PC-9 (cell line): ENCODE measurements around the gene SYNPR.

ENCODE experiments used
- EZH2 ChIP-seq: fragments of 200-600 bp; sonication (generic); IDR thresholded peaks from 2 replicates; pipeline ENCODE4 v1.8.0; 2017; ENCODE audit warnings: antibody characterized with exemption, low read depth
- TF ChIP-seq, protein P1 (sequence below): fragments of 200-600 bp; sonication (generic); conservative IDR thresholded peaks from 2 replicates; pipeline ENCODE4 v1.6.1; 2017; ENCODE audit warnings: mixed run types, antibody characterized with exemption, mild to moderate bottlenecking, moderate library complexity

DNA sequence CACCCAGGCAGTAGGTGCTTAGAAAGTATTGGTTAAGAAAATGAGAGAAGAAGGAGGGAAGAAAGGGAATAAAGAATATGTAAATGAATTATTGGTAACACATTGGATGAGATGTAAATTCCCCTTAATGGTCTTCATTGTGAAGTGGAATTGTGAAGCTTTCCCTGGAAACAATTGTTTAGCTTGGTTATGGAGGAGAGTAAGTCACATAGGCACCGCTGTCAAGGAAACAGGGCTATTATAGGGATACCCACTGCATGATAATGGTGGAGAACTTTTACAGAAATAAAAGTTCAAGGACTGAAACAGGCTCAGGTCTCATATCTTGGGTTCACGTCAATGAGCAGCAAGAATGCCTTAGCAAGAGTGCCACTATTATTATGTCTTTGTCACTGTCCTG lies 9.5 kb downstream of the SYNPR start:
- TF ChIP-seq, protein P1, sequence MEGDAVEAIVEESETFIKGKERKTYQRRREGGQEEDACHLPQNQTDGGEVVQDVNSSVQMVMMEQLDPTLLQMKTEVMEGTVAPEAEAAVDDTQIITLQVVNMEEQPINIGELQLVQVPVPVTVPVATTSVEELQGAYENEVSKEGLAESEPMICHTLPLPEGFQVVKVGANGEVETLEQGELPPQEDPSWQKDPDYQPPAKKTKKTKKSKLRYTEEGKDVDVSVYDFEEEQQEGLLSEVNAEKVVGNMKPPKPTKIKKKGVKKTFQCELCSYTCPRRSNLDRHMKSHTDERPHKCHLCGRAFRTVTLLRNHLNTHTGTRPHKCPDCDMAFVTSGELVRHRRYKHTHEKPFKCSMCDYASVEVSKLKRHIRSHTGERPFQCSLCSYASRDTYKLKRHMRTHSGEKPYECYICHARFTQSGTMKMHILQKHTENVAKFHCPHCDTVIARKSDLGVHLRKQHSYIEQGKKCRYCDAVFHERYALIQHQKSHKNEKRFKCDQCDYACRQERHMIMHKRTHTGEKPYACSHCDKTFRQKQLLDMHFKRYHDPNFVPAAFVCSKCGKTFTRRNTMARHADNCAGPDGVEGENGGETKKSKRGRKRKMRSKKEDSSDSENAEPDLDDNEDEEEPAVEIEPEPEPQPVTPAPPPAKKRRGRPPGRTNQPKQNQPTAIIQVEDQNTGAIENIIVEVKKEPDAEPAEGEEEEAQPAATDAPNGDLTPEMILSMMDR, result no peak
- no peak for TF ChIP-seq EZH2
